Body of pancreas (tissue), 4 donors: ENCODE results near the gene GRID2. TPM values are rescaled to one million over a fixed set of nuclear protein-coding genes. Genes with fewer than 3 reads are reported as not detected.

Experiments
- ATAC-seq: fragments of 150-250 bp; one replicate; pipeline ENCODE4 v1.9.1; 2016
- DNase-seq, 4 donors: peaks; one replicate each; pipeline ENCODE4 v3.0.0-alpha.2; 2019
- H3K27ac ChIP-seq, 4 donors: fragments of 200-600 bp; sonication (generic); 1 replicate in 3 of 4; 2 replicates in 1 of 4; pipeline versions ENCODE4 v1.5.1 to v1.6.1; 2016 to 2019; ENCODE audit warnings: mild to moderate bottlenecking in 1 of 4, mixed read lengths in 1 of 4, moderate library complexity in 1 of 4
- H3K27me3 ChIP-seq, 2 donors: fragments of 200-600 bp; sonication (generic); one replicate each; pipeline ENCODE4 v1.6.0; 2016; ENCODE audit warnings: mild to moderate bottlenecking in 1 of 2
- H3K36me3 ChIP-seq, 2 donors: fragments of 200-600 bp; sonication (generic); replicated peaks in 1 of 2; 2 replicates each; pipeline ENCODE4 v1.5.1; 2016; ENCODE audit warnings: low read depth in 2 of 2; ENCODE audit not compliant: insufficient read depth in 1 of 2
- H3K4me1 ChIP-seq: fragments of 200-600 bp; sonication (generic); one replicate; pipeline ENCODE4 v1.6.0; 2016
- H3K4me3 ChIP-seq, 2 donors: fragments of 200-600 bp; sonication (generic); 1 replicate in 1 of 2; 2 replicates in 1 of 2; pipeline ENCODE4 v1.5.1; 2016 to 2019
- H3K9me3 ChIP-seq, 3 donors: fragments of 200-600 bp; sonication (generic); 1 replicate in 2 of 3; 2 replicates in 1 of 3; pipeline ENCODE4 v1.5.1; 2016
- POLR2A ChIP-seq, 3 donors: fragments of 450-650 bp; IDR thresholded peaks; one replicate each; pipeline ENCODE4 v1.6.1; 2016; ENCODE audit warnings: antibody characterized with exemption in 3 of 3, mild to moderate bottlenecking in 2 of 3
- WGBS, 2 donors: methylation state at CpG; one replicate each; pipeline ENCODE4 v1.1.5; 2017; 5-methylcytosine and 5-hydroxymethylcytosine counted together
- intact Hi-C: fragments of 100-400 bp; cut with DNase I; formaldehyde crosslinking; loops from one replicate; pipeline ENCODE4 v1.15.1; 2023
- total RNA-seq, 2 donors: library from RNA; depleted of rRNA; stranded (reverse); fragments of >200 nt; gene quantifications; one replicate each; pipeline ENCODE4 v1.1.0, GENCODE V29; 2016
- TF ChIP-seq, protein P1 (sequence below), 7 experiments: fragments of 450-650 bp in 4 of 7; fragments of 200-600 bp in 3 of 7; sonication (generic) in 3 of 7; IDR thresholded peaks; one replicate each; pipeline ENCODE4 v1.5.1; 2016 to 2019; ENCODE audit warnings: antibody characterized with exemption in 7 of 7

The GRID2 gene
- total RNA-seq, 2 donors from 2014 or later, result not detected

DNA sequence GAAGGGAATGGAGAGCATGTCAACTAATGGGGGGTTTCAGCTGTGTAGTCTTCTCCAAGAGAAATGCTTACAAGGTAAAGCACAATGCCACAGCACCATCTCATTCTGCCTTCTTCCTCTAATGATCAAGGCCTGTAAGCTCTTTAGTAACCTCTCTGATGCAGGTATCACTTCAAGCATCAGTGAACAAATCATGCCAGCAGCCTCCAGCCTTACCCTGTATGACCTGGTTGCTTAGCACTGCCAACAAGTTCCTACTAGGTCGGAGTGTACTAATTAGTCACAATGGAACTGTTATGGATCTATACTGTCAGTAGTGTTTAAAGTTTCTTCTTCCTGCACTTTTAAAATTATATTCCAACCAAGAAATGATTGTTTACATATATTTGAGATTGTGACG lies 197.7 kb downstream of the GRID2 start:
- WGBS, 2 donors, result 59 to 63% methylated on average over 2 of the region's 2 CpGs
- no peaks in the 10 kb centered on the region for H3K9me3 ChIP-seq
- peak in 1 of 4 donors; percentile 3 for DNase-seq
- no peak overlapping the region for H3K4me3 ChIP-seq
- TF ChIP-seq, protein P1, sequence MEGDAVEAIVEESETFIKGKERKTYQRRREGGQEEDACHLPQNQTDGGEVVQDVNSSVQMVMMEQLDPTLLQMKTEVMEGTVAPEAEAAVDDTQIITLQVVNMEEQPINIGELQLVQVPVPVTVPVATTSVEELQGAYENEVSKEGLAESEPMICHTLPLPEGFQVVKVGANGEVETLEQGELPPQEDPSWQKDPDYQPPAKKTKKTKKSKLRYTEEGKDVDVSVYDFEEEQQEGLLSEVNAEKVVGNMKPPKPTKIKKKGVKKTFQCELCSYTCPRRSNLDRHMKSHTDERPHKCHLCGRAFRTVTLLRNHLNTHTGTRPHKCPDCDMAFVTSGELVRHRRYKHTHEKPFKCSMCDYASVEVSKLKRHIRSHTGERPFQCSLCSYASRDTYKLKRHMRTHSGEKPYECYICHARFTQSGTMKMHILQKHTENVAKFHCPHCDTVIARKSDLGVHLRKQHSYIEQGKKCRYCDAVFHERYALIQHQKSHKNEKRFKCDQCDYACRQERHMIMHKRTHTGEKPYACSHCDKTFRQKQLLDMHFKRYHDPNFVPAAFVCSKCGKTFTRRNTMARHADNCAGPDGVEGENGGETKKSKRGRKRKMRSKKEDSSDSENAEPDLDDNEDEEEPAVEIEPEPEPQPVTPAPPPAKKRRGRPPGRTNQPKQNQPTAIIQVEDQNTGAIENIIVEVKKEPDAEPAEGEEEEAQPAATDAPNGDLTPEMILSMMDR (IDR thresholded peaks at IDR 0.05), result no peak
- no peak for TF ChIP-seq POLR2A (IDR thresholded peaks at IDR 0.05)
- H3K27me3 ChIP-seq, result no peaks in the 10 kb centered on the region
- H3K4me1 ChIP-seq, result no peaks in the 10 kb centered on the region
- intact Hi-C loops, result no loop called here
- no peaks in the 10 kb centered on the region for H3K36me3 ChIP-seq
- no peak for ATAC-seq
- no peak overlapping the region for H3K27ac ChIP-seq

DNA sequence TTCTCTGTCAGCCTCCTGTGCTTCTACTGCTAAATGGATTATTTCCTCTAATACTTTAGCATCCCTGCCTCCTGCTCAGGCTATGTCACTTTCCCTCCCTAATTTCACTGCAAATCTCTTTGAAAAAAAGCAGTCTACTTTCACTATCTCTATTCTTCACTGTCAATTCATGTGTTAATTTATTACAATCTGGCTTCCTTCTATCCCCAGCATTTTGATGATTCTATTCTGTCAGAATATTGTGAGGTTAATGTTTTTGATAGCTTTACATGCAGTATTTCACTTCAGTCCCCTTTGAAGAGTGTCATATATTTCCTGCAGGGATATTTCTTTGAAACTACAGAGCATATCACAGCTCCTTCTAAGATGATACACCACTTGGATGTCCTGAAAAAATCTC lies 203.2 kb downstream of the GRID2 start:
- H3K36me3 ChIP-seq, result no peaks in the 10 kb centered on the region
- no peaks in the 10 kb centered on the region for H3K4me1 ChIP-seq
- H3K27me3 ChIP-seq, result no peaks in the 10 kb centered on the region
- no peak overlapping the region for H3K27ac ChIP-seq
- TF ChIP-seq POLR2A (IDR thresholded peaks at IDR 0.05), result no peak
- TF ChIP-seq, protein P1 (IDR thresholded peaks at IDR 0.05), result no peak
- intact Hi-C loops, result no loop called here
- DNase-seq (no peak), ATAC-seq (no peak)
- no peaks in the 10 kb centered on the region for H3K9me3 ChIP-seq
- no peak overlapping the region for H3K4me3 ChIP-seq

DNA sequence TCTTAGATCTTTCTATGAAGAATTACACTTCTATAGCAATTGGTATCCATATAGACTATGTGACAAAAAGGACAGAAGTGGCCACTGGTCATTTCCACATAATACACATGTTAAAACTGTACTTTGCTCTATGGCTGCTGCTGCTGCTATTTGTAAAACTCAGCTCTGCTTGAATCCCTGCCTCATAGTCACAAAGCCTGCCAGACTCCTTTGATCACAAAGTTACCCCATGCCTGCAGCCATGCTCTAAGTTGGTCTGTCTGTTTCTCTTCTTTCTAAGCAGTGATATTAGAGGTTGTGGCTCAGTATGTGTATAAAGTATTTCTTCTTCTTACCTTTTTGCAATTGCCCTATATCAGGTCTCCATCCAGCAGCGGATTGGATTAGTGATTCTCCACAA lies 210.9 kb downstream of the GRID2 start:
- Histone ChIP-seq H3K4me1 (no peaks in the 10 kb centered on the region), H3K4me3 (no peak overlapping the region), H3K9me3 (no peaks in the 10 kb centered on the region), H3K36me3 (no peaks in the 10 kb centered on the region), H3K27me3 (no peaks in the 10 kb centered on the region), H3K27ac (no peak overlapping the region)
- DNase-seq (no peak), ATAC-seq (no peak)
- WGBS, 2 donors, result 88 to 91% methylated on average over 1 of the region's 1 CpG
- intact Hi-C loops, result no loop called here
- no peak for TF ChIP-seq POLR2A (IDR thresholded peaks at IDR 0.05)

DNA sequence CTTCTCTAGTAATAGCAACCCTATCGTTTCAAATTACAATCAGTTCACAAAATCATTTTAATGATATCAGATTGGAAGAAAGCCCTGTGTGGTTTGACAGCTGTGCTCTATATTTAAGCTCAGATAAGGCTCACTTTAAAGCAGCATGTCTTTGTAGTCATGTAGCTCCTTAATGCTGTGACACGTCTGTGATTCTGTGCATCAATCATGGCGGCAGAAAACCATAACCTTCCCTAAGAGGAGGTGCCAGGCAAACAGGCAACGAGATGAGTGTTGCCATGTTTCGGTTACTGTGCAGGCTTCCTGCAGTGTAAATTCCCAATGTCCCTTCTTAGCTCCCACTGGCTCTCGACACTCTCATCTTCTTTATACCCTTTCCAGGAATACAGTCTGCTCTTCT lies 212.7 kb downstream of the GRID2 start:
- DNase-seq (no peak), ATAC-seq (no peak)
- H3K4me3 ChIP-seq, result no peak overlapping the region
- H3K27me3 ChIP-seq, result no peaks in the 10 kb centered on the region
- H3K9me3 ChIP-seq, result no peaks in the 10 kb centered on the region
- TF ChIP-seq POLR2A (IDR thresholded peaks at IDR 0.05), result no peak
- TF ChIP-seq, protein P1 (IDR thresholded peaks at IDR 0.05), result no peak
- no peaks in the 10 kb centered on the region for H3K36me3 ChIP-seq
- WGBS, 2 donors, result 79 to 80% methylated on average over 6 of the region's 6 CpGs
- H3K27ac ChIP-seq, result no peak overlapping the region
- intact Hi-C loops, result no loop called here
- no peaks in the 10 kb centered on the region for H3K4me1 ChIP-seq

DNA sequence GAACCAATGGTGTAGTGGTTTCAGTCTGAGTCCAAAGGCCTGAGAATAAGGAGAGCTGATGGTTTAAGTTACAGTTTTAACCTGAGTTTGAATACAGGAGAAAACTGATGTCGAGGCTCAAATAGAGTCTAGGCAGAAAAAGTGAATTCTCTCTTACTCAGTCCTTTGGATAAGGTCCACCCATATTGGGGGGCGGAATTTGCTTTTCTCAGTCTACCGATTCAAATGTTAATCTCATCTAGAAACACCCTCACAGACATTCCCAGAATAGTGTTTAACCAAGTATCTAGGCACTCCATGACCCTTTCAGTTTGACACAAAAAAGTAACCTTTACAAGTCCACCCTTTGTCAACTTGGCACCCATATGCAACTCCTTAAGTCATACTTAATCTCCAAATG lies 216.0 kb downstream of the GRID2 start:
- intact Hi-C loops, result no loop called here
- 94 to 95% methylated on average over 3 of the region's 3 CpGs for WGBS, 2 donors
- TF ChIP-seq POLR2A (IDR thresholded peaks at IDR 0.05), result no peak
- TF ChIP-seq, protein P1 (IDR thresholded peaks at IDR 0.05), result no peak
- no peak overlapping the region for H3K27ac ChIP-seq
- H3K4me3 ChIP-seq, result no peak overlapping the region
- no peaks in the 10 kb centered on the region for H3K4me1 ChIP-seq
- H3K27me3 ChIP-seq, result no peaks in the 10 kb centered on the region
- no peaks in the 10 kb centered on the region for H3K9me3 ChIP-seq
- DNase-seq (no peak), ATAC-seq (no peak)
- H3K36me3 ChIP-seq, result no peaks in the 10 kb centered on the region
